Body of pancreas (tissue), 4 donors: ENCODE data around the gene PRRT1B.

ENCODE experiments used
- POLR2A ChIP-seq, 3 donors: fragments of 450-650 bp; IDR thresholded peaks; one replicate each; pipeline ENCODE4 v1.6.1; 2016; ENCODE audit warnings: antibody characterized with exemption in 3 of 3, mild to moderate bottlenecking in 2 of 3
- TF ChIP-seq, protein P1 (sequence below), 7 experiments: fragments of 450-650 bp in 4 of 7; fragments of 200-600 bp in 3 of 7; sonication (generic) in 3 of 7; IDR thresholded peaks; one replicate each; pipeline ENCODE4 v1.5.1; 2016 to 2019; ENCODE audit warnings: antibody characterized with exemption in 7 of 7

DNA sequence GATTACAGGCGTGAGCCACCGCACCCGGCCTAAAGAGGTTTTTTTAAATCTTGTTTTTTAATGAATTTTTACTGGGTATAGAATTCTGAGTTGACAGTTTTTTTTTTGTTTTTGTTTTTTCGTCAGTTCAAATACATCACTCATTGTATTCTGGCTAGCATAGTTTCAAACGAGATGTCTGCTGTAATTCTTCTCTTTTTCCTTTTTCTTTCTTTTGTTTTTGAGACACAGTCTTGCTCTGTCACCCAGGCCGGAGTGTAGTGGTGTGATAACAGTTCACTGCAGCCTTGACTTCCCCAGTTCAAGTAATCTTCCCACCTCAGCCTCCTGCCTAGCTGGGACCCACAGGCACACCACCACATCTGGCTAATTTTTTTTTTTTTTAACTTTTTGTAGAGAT is 2.2 kb upstream of the PRRT1B start:
- TF ChIP-seq, protein P1, sequence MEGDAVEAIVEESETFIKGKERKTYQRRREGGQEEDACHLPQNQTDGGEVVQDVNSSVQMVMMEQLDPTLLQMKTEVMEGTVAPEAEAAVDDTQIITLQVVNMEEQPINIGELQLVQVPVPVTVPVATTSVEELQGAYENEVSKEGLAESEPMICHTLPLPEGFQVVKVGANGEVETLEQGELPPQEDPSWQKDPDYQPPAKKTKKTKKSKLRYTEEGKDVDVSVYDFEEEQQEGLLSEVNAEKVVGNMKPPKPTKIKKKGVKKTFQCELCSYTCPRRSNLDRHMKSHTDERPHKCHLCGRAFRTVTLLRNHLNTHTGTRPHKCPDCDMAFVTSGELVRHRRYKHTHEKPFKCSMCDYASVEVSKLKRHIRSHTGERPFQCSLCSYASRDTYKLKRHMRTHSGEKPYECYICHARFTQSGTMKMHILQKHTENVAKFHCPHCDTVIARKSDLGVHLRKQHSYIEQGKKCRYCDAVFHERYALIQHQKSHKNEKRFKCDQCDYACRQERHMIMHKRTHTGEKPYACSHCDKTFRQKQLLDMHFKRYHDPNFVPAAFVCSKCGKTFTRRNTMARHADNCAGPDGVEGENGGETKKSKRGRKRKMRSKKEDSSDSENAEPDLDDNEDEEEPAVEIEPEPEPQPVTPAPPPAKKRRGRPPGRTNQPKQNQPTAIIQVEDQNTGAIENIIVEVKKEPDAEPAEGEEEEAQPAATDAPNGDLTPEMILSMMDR (IDR thresholded peaks at IDR 0.05): no peak
- no peak for TF ChIP-seq POLR2A (IDR thresholded peaks at IDR 0.05)
